ENCODE data around the gene SHF. TPM values are rescaled to one million over a fixed set of nuclear protein-coding genes. Genes with fewer than 3 reads are reported as not detected.
"Not testable (repeated sequence)": the region's sequence is repeated elsewhere in the genome, so short reads cannot be mapped to it uniquely, and the experiment has no call there.

SHF gene
- polyA plus RNA-seq, 1 donor: 7.9 TPM

DNA sequence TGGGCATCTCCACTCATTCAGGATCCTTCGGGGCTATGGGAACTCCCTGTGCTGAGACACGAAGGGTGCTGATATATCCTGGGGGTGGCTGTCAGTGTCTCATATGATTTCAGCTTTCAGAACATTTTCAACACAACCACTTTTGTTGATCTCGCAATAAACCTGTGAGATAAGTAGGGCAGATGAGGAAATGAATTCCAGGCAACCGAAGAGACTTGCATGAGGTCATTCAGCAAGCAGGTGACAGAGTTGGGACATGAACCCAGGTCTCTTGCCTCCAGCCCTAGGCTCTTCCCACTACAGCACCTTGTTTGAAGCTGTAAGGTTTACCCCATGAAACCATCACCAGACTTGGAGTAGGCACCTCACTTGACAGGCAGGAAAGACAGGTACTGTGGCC is 41.4 kb downstream of the SHF start:
- no peak for DNase-seq

DNA sequence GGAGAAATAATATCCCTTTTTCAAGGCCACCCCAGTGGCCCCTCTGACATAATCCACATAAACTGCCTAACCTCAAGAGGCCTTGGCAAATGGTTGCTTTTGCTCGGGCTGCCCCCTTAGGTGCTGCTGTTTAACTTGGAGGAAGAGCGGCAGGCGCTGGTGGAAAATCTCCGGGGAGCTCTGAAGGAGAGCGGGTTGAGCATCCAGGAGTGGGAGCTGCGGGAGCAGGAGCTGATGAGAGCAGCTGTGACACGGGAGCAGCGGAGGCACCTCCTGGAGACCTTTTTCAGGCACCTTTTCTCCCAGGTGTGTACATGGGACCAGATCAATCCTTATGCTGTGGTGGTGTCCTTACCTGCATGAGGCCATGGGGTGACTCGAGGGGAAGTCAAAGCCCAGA is 43.0 kb downstream of the SHF start:
- no peak for DNase-seq

DNA sequence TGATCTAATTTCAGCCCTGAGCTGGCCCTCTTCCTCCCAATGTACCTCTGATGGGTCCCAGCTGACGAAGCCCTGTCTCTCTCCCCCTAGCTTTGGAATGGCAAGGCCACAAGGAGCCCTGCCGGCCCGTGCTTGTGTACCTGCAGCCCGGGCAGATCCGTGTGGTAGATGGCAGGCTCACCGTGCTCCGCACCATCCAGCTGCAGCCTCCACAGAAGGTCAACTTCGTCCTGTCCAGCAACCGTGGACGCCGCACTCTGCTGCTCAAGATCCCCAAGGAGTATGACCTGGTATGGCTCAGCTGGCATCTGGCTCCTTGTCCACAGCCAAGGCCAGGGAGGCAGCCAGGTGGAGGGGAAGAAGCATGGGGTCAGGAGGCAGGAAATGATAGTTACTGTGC is 43.8 kb downstream of the SHF start:
- no peak for DNase-seq

DNA sequence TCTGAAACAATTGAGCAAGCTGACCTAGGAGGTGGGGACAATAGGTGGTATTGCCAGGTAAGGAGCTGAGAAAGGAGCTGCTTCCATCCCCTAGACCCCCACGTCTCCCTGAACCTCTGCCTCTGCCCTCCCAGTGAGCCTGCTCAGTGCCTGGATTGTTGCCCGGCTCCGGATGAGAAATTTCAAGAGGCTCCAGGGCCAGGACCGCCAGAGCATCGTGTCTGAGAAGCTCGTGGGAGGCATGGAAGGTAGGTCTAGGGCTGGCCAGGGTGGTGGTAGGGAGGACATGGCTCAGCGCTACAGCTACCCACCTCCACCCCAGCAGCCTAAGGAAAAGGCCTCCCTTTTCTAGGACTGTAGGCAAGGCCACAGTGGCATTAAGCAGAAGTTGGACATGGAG is 44.7 kb downstream of the SHF start:
- no peak for DNase-seq

DNA sequence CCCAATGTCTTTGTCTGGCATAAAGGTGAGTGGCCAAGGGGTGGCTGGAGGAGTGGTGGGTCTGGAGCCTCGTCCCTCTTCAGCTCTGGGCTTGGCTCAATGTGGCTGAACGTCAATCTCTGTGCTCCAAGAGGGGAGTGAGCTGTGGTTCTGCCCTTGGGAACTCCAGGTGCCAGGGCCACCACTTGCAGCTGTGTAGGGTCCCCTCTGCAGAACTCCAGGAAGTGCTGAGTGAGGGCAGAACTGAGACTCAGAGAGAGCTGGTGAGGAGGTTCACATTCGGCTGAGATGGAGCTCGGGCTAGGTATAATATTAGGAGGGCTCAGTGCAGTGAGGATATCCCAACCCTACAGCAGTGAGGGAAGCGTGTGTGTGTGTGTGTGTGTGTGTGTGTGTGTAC is 46.4 kb downstream of the SHF start:
- DNase-seq: no peak

DNA sequence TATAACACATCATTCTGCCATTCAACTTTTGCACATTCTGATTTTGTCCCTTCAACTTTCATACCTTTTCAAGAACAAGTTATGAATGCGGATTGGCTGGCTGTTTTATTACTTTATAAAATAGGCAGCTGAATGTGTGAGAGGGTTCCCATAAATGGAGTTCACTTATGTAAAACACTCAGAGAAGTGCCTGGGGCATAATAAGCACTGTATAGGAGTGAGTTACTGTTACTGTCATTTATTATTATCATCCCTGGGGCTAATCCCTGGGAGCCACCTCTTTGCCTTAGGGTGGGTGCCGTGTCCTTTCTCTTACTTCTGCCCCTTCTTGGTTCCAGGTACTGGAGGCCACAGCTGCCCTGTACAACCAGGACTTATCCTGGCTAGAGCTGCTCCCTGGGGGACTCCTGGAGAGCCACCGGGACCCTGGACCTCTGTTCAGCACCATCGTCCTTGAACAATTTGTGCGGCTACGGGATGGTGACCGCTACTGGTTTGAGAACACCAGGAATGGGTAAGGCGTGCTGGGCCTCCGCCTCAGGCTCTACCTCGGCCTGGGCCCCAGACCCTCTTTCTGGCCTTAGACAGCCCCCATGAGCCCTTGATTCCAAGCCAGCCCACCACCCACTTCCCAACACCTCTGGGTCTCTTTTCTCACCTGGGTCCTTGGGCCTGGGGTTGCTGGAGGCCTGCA is 47.1 kb downstream of the SHF start:
- no peak for DNase-seq

DNA sequence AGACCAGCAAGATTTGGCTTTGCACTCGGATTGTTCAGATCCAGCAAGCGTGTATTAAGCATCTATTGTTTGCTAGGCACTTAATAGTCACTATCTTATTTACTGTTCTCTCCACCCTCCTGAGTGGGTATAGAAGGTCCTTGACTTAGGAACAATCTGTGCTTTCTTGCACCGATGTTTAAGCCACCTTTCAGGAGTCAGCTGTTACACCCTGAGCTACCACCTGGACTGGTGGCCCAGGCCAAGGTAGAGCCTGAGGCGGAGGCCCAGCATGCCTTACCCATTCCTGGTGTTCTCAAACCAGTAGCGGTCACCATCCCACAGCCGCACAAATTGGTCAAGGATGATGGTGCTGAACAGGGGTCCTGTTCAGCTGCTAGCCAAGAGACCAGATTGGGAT is 48.0 kb downstream of the SHF start:
- no peak for DNase-seq

DNA sequence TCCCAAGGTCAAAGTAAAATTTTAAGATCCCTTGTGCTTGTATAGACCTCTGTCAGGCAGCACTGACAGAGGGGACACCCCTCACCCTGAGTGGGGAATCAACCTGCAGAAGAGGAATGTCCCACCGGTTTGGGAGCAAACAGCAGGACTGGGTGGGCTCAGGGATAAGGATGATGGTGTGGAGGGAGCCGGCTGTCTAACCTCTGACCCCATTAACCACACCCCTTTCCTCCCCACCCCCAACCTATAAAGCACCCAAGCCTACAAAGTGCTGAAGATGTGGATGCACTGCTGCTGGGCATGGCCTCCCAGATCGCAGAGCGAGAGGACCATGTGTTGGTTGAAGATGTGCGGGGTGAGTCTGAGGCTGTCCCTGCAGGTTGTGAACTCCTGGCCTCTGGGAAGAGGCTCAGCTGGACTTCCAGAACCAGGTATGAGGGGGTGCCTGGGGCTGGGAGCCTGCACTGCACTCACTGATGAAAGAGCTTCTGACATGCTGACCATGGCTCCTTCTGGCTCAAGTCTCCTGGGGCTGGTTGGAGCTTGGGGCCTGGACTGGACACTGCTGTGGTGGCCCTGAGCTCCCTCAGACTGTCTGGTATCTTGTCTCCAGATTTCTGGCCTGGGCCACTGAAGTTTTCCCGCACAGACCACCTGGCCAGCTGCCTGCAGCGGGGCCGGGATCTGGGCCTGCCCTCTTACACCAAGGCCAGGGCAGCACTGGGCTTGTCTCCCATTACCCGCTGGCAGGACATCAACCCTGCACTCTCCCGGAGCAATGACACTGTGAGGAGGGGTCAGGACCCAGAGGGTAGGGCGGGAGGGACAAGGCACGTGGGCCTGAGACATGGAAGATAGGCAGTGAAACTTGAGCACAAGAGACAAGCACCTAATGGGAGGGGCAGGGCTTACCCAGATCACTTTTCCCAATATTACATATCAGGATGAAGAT is 48.7 kb downstream of the SHF start:
- no peak for DNase-seq

DNA sequence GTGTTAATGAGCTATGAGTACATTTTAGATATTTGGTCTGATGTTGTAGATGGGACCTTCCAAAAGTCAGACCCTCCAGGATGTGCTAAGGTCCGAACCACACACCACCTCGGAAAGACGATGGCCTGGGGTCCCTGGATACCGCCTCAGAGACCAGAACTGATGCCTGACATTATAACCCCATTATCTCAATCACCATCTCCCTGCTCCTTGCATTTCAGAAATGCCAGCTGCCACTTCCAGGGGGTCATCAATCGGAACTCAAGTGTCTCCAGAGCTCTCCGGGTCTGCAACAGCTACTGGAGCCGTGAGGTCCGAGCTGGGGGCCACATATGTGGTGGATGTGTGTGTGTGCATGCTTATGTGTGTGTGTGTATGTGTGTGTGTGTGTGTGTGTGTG is 50.1 kb downstream of the SHF start:
- no peak for DNase-seq

DNA sequence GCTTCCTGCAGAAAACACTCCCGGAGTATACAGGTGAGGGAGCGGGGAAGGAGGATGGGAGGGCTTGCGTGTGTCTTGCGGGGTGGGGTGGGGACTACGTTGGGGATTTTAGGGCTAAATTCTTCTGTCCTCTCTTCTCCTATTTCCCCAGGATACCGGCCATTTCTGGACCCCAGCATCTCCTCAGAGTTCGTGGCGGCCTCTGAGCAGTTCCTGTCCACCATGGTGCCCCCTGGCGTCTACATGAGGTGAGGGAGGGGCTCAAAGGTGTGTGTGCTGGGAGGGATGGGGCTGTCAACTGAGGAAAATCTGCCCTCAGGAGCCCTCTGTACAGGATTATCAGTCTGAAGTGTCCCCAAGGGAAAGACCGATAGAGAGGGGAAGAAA is 51.4 kb downstream of the SHF start:
- no peak for DNase-seq

DNA sequence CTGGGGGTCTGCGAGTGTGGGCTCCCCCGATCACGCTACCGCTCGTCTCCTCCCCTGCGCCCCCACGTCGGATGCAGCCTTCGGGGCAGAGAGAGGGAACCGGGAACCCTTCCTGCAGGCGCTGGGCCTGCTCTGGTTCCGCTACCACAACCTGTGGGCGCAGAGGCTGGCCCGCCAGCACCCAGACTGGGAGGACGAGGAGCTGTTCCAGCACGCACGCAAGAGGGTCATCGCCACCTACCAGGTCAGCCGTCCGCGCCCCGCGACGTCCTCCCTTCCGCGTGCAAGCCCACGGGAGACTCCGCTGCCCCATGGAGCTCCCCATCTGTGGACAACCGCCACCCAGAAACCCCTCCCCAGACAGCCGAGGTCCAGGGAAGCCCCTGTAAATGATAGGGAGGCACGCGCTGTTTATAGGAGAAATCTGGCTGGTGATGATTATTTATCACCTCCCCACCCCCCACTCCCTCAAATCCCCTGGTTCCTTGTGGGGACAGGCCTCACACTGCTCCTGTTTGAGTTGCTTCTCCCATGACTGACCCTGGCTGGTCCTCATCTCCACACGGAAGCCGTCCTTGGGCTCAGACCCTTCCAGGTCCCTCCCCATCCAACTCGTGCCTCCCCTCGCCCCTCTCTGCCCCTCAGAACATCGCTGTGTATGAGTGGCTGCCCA is 51.9 kb downstream of the SHF start:
- not testable (repeated sequence) for DNase-seq

DNA sequence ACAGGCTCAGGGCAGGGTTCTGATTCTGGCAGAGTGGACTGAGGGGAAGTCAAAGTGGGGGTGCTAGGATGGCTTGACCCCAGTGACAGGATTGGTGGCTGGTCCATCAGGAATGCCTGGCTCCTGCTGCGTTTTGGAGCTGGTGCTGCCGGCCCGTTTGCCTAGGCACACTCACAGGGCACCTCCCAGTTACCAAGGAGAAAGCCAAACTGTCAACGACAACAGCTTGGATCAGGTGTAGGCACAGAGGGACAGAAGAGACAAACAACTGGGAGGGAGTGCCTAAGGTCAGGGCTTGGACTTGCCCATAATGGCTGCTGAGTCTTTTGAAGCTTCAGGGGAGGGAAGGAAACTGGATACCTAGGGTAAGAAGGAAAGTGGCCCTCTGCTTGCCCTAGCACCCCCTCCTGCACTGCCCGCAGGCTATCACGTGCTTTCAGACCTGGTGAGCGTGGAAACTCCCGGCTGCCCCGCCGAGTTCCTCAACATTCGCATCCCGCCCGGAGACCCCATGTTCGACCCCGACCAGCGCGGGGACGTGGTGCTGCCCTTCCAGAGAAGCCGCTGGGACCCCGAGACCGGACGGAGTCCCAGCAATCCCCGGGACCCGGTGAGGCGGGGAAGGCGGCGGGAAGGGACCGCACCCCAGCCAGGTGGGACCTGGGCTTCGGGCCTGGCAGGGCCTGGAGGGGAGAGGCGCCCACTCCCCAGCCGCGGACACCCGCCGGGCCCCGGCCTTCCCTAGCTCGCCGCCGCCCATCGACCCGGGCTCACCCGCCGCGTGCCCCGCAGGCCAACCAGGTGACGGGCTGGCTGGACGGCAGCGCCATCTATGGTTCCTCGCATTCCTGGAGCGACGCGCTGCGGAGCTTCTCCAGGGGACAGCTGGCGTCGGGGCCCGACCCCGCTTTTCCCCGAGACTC is 52.8 kb downstream of the SHF start:
- DNase-seq: no peak

DNA sequence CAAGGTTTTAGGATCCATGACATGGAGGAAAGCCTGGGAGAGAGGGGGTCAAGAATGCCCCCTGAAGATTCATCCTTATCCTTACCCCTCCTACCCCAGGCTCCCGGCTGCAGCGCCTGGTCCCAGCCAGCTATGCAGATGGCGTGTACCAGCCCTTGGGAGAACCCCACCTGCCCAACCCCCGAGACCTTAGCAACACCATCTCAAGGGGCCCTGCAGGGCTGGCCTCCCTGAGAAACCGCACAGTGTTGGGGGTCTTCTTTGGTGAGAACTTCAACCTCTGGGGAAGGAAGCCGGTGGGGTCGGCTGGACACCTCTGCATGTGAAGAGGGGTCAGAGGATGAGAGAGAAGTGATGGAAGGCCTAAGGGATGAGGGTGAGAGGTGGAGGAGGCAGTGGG is 53.7 kb downstream of the SHF start:
- no peak for DNase-seq

DNA sequence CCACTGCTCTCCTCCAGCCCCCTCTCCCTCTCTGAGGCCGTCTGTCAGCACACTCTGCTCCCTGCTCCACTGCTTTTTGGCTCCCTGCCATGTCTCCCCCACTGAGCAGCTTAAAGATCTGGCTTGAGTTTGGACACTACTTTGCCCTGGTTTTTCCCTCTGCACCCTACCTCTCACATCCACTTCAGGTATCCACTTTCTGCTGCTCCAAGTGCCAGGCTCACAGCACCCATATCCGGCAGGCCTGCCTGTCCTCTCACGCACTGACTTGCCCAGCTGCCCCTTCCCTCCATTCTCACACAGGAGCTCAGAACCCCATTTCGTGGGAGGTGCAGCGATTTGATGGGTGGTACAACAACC is 54.2 kb downstream of the SHF start:
- DNase-seq: no peak

DNA sequence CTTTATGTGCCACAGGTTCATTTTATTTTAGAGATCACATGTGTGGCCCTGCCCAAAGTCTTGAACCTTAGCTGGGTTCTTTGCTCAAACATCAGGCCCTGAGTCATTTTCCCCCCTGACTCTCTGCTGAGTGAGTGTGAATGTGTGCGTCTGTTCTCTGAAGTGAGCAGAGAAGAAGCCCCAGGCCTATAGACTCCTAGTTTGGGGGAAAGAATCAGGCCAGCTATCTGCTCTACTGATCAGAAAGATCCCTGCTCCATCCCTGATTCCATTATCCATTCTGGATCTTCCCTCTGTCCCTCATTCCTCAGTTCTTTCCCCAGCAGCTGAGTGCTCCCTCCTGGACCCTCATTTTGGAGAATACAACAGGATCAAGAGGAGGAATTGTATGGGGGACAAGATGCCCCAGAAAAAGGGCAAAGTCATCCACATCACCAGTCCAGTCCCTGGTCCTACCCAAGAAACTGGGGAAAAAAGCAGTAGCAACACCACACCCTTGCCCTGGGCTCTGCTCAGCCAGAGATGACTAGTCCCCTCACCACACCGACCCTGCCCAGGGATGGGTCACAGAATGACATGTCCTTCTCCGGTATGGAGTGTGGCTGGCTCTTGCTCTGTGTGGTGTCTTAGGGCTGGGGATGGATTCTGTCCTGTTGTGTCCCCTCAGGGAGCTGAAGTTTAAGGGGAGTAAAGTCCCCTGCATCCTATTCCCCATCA is 54.8 kb downstream of the SHF start:
- no peak for DNase-seq

DNA sequence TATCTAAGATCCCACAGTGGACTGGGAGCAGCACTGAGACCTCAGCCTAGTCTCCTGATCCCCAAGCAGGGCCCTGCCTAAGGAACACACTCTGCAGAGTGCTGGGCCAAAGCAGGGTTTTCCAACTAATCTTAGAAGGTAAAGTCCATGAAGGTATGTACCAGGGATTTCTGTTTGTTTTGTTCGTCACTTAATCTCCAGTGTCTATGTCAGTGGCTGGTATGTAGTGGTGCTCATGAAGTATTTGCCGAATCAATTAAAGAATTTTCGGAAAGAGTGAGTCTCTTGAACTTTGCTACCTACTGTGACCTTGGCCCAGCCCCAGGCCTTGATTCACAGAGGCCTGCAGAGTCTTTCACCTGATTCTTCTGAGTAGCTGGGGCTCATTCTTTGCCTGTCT is 56.3 kb downstream of the SHF start:
- no peak for DNase-seq

DNA sequence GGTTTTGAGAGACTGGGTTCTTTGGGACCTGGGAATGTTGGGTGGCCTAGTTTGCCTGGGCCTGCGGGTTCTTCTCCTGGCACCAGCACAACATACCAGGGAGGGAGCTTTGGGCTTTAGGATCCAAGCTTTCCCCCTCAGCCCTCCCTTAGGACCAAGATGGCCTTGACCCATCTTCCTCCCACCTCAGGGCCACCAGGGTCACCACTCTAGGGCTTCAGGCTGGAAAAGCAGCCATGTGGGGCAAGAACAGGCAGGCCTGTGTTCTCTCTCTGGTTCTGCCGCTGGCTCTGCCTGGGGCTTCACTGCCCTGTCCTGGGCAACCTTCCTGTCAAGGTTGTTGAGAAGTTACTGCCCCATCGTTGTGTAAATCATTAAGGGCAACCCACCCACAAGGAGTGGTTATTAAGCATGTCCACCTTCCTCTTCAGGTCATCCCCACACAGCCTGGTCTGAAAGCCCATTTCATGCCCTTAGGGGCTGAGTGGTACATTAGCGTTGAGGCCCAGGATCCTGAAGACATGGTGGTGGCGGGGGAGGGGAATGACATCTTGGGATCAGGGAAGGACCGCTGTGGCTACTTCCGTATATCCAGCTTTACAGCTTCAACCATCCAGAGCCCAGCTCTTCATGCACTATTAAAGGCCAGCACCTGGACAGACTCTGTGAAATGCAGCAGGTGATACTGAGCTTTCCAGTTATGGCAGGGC is 57.3 kb downstream of the SHF start:
- no peak for DNase-seq

DNA sequence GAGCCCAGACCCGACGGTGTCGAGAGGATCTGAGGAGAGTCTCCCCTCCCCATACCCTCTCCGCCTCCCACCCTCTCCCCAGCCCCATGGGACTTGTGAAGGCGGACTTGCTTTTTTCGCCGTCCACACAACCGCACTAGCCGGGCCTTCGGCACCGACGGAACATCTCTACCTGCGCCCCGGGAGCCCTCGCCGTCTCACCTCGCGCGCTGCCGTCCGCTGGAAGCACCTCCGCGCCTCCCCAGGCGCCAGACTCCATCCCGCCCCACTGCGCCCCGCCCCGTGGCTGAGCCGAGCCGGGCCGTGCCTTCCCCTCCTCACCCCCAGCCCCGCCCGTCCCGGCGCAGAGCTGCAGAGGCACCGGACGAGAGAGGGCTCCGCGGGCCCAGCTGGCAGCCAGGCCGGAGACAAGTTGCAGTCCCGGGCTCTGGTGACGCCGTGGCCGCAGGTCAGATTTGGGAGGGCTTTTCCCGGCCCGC is 58.1 kb downstream of the SHF start, which contains the start of the genes DUOX1 and DUOXA1:
Gene DUOX1 (plus strand): TSS at position 344 of the 479 bp plus-strand sequence. CDS start 1,973 bp downstream, outside the sequence.
Gene DUOXA1 (minus strand): TSS at position 229 of the 479 bp plus-strand sequence. CDS start 6,865 bp downstream, outside the sequence.
- no peak for DNase-seq

DNA sequence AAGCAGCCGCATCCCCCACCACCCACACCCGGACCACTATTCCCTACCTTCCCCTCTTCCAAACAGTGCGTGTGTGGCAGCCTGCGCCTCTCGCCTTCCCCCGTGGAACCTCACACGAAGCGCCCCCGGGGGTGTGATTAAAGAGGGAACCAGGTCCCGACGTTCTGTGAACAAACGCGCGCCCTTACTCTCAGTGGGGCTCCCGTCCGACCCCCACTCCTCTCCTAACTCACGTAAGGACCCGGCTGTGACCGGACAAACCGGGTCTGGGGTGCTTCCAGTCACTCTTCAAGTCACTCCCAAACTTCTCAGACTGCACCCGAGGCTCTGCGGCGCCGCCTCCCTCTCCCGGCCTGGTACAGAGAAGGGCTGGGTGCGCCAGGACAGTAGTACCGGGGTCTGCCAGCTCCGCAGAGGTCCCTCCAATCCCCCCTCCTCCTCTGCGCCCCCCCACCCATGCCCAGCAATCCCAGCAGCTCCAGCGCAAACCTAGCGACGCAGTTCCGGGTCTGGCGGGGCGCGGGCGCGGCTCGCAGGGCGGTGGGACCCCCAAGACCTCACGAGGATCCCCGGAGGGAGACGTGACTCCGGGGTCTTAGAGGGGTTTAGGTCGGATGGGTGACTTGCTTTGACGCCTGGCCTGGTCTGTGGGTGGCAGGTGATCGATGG is 58.7 kb downstream of the SHF start:
- no peak for DNase-seq

DNA sequence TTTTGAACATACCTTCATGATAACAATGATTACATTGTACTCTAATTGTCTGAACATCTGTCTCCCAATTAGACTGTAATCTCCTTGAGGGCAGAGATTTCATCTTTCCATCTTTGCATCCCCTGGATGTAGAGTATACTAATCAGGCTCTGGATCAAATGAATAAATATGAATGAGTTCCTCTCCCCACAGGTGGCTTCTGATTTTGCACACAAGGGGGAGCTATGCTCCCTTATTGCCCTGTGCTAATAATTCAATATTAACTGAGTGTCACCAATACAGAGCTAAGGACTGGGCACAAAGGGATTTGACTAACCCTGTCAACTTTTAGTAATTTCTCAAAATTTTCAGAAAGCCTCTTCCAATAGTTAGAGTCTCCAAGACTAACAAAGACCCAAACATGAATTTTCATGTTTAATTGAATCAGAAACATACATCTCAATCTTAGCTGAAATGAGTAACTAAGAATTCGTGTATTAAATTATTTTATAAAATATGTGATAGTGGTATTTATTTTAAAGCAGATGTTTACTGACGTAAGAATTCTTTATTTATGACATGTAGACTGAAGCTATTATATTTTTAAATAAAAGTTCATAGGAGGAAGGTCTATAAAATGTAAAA is 61.1 kb downstream of the SHF start:
- no peak for DNase-seq

All from hindlimb muscle (tissue), 1 donor.